Cardiac muscle cell (in vitro differentiated cells and primary cell): ENCODE results near the gene UTP3. TPM values are rescaled to one million over a fixed set of nuclear protein-coding genes. Genes with fewer than 3 reads are reported as not detected.
"Not testable (repeated sequence)": the region's sequence is repeated elsewhere in the genome, so short reads cannot be mapped to it uniquely, and the experiment has no call there.

Experiments
- DNase-seq, 2 donors: peaks; one replicate each; pipeline versions ENCODE4 v3.0.0 to v3.0.0-alpha.2; 2010 to 2017; ENCODE audit warnings: low read depth in 1 of 2, low spot score in 1 of 2
- H3K27ac ChIP-seq: fragments of 200-600 bp; sonication (generic); 2 replicates; pipeline ENCODE4 v1.5.1; 2016
- H3K27me3 ChIP-seq: fragments of 200-600 bp; sonication (generic); 2 replicates; pipeline ENCODE4 v1.6.0; 2016; ENCODE audit warnings: control low read depth
- H3K36me3 ChIP-seq: fragments of 200-600 bp; sonication (generic); 2 replicates; pipeline ENCODE4 v1.5.1; 2016; ENCODE audit warnings: control low read depth
- H3K4me1 ChIP-seq: fragments of 200-600 bp; sonication (generic); 2 replicates; pipeline ENCODE4 v1.8.1; 2017; ENCODE audit warnings: low read depth, mild to moderate bottlenecking, mixed run types
- H3K4me3 ChIP-seq: fragments of 200-600 bp; sonication (generic); 2 replicates; pipeline ENCODE4 v1.5.1; 2016; ENCODE audit warnings: mild to moderate bottlenecking
- H3K9me3 ChIP-seq: fragments of 200-600 bp; sonication (generic); 2 replicates; pipeline ENCODE4 v1.5.1; 2017; ENCODE audit warnings: low read depth, mild to moderate bottlenecking, control low read depth
- polyA plus RNA-seq: library from polyadenylated mRNA; unstranded; fragments of >200 nt; fragmentation: Nextera tagmentation; extraction: Ambion mirVana; gene quantifications from 2 replicates; pipeline ENCODE4 v1.2.1, GENCODE V29; 2016
- total RNA-seq: library from RNA; depleted of rRNA; stranded (reverse); fragments of >200 nt; gene quantifications from 2 replicates; pipeline ENCODE4 v1.2.3, GENCODE V29; 2016
- TF ChIP-seq, protein P1 (sequence below): IDR thresholded peaks from 2 replicates; pipeline ENCODE4 v1.5.1; 2012; ENCODE audit warnings: low read depth, mild to moderate bottlenecking, low read length

Gene UTP3
- total and polyA plus RNA-seq, 2 experiments from 2014 or later: 15.5 to 18.4 TPM

DNA sequence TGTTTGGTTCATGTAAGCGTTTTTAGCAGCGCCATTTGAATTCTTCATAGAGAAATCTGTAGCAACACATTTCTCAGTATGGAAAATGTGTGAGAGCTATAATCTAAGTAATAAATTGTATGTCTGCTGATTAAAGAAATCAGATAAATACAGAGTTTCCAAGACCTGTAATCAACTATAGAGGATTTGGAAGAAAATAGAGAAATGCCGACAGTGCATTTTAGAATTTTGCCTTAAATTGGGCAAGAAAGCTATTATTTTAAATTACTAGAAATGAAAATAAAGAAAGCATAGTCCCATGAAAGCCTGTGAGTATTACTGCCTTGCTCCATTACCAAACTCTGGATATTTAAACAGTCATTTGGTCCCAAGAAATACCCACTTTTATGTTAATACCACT lies 36.1 kb downstream of the UTP3 start:
- Histone ChIP-seq H3K27me3 (no peaks in the 10 kb centered on the region), H3K27ac (no peak overlapping the region), H3K4me1 (peaks cover 5% of the 10 kb centered on the region), H3K36me3 (no peaks in the 10 kb centered on the region), H3K9me3 (no peaks in the 10 kb centered on the region), H3K4me3 (no peak overlapping the region)
- DNase-seq: no peak
- TF ChIP-seq, protein P1, sequence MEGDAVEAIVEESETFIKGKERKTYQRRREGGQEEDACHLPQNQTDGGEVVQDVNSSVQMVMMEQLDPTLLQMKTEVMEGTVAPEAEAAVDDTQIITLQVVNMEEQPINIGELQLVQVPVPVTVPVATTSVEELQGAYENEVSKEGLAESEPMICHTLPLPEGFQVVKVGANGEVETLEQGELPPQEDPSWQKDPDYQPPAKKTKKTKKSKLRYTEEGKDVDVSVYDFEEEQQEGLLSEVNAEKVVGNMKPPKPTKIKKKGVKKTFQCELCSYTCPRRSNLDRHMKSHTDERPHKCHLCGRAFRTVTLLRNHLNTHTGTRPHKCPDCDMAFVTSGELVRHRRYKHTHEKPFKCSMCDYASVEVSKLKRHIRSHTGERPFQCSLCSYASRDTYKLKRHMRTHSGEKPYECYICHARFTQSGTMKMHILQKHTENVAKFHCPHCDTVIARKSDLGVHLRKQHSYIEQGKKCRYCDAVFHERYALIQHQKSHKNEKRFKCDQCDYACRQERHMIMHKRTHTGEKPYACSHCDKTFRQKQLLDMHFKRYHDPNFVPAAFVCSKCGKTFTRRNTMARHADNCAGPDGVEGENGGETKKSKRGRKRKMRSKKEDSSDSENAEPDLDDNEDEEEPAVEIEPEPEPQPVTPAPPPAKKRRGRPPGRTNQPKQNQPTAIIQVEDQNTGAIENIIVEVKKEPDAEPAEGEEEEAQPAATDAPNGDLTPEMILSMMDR: no peak

DNA sequence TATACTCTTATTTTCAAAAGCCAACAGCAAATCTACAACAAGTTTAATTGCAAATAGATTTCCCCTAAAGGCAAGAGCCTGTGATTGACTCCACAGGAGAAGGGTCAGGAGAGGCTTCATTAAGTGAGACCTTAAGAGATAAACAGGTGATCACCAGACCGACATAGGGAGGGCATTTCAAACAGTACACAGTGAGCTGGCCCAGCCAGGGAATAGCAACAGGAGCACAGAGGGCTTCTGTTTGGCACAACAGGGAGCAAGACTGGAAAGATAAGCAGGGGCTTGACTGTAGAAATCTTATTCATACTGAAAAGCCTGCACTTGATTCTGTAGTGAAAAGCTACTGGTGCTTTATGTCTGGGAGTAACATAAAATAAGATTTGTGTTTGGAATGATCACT lies 37.3 kb downstream of the UTP3 start:
- Histone ChIP-seq H3K27me3 (no peaks in the 10 kb centered on the region), H3K4me1 (peaks cover 5% of the 10 kb centered on the region), H3K4me3 (no peak overlapping the region), H3K27ac (no peak overlapping the region), H3K9me3 (no peaks in the 10 kb centered on the region), H3K36me3 (no peaks in the 10 kb centered on the region)
- DNase-seq: no peak
- TF ChIP-seq, protein P1: no peak

DNA sequence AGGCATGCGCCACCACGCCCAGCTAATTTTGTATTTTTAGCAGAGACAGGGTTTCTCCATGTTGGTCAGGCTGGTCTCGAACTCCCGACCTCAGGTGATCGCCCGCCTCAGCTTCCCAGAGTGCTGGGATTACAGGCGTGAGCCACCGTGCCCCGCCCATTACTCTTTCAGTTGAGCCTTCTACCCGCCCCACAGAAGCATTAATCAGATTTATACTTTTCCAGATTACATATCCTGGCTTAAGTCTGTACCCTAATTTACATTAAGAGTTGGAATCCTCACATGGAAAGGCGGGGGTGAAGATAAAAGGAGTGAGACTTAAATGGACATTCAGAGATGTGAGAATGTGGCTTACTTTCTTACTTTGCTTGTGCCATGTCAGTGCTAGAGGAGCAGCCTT lies 38.2 kb downstream of the UTP3 start:
- H3K36me3 ChIP-seq, H3K9me3 ChIP-seq, H3K4me3 ChIP-seq: not testable (repeated sequence)

GRCh38 chr4:70728091-70728490 lies 39.8 kb downstream of the UTP3 start:
- TF ChIP-seq, protein P1: no peak
- no peak for DNase-seq
- Histone ChIP-seq H3K36me3 (no peaks in the 10 kb centered on the region), H3K9me3 (no peaks in the 10 kb centered on the region), H3K4me1 (no peaks in the 10 kb centered on the region), H3K4me3 (no peak overlapping the region), H3K27ac (no peak overlapping the region), H3K27me3 (no peaks in the 10 kb centered on the region)

More for the DNA sequence above, 38.2 kb downstream of the UTP3 start:
- not testable (repeated sequence) for H3K27me3 ChIP-seq, H3K4me1 ChIP-seq, H3K27ac ChIP-seq, DNase-seq

DNA sequence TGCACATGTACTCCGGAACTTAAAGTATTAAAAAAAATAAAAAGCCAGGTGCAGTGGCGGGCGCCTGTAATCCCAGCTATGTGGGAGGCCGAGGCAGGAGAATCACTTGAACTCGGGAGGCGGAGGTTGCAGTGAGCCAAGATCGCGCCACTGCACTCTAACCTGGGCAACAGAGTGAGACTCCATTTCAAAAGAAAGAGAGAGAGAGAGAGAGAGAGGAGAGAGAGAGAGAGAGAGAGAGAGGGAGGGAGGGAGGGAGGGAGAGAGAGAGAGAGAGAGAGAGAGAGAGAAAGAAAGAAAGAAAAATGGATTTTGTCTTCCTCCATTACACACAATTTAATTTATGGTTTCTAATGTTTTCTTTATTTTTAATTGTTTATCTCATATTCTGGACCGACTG lies 44.5 kb downstream of the UTP3 start:
- not testable (repeated sequence) for H3K27me3 ChIP-seq, H3K9me3 ChIP-seq, H3K36me3 ChIP-seq, H3K4me1 ChIP-seq, H3K27ac ChIP-seq, H3K4me3 ChIP-seq, DNase-seq

GRCh38 chr4:70734168-70734954 lies 46.0 kb downstream of the UTP3 start:
- Histone ChIP-seq H3K4me3 (no peak overlapping the region), H3K4me1 (peaks cover 9% of the 10 kb centered on the region), H3K27me3 (no peaks in the 10 kb centered on the region), H3K36me3 (no peaks in the 10 kb centered on the region), H3K9me3 (no peaks in the 10 kb centered on the region), H3K27ac (peak overlapping the region; percentile 84)
- peak; percentile 18 to 69 for DNase-seq
- TF ChIP-seq, protein P1: no peak
